Left forelimb (tissue), 1 donor: Measurements from ENCODE around the gene OSTM1.

Experiments
- DNase-seq: peaks from one replicate; pipeline ENCODE4 v3.0.0-alpha.2; 2018; ENCODE audit warnings: low spot score

The OSTM1 gene

DNA sequence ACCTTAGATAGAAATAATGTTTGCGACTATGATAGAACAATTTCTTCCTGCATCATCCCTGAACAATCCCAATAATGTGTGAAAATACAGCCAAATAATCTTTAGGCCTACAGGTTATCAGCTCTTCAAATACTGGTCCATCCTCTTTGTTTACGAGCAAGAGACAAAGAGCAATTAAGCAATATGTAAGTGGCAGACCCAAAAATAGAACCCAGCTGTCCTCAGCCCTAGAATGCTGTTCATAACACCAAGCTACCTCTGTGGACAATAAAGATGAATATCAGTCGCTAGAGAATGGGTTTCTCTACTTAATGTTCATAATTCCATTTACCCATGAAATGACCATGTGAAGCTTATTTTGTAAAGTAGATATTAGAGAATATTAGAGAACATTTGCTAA lies 28.4 kb upstream of the OSTM1 start:
- no peak for DNase-seq

DNA sequence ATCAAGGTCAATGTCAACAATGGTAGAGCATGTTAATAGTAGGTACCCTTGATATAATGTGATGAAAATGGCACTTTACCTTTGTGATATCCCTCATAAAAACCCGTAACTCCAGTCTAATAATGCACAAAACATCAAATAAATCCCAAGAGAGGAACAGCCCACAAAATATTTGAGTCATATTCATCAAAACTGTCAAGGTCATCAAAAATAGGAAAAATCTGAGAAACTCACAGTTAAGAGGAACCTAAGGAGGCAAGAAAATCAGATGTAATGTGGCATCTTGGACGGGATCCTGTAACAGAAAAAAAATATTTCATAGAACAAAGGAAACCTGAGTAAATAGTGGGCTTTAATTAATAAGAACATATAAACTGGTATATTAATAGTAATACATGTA lies 25.5 kb upstream of the OSTM1 start:
- no peak for DNase-seq

DNA sequence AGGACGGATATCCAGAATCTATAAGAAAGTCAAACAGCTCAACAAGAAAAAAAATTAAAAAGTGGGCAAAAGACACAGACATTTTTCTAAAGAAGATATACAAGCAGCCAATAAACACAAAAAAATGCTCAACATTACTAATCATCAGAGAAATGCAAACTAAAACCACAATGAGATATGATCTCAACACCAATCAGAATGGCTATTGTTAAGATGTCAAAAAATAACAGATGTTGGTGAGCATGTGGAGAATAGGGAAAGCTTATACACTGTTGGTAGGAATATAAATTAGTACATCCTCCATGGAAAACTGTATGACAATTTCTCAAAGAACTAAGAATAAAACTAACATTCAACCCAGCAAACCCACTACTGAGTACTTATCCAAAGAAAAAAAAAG lies 23.3 kb upstream of the OSTM1 start:
- DNase-seq, result no peak

DNA sequence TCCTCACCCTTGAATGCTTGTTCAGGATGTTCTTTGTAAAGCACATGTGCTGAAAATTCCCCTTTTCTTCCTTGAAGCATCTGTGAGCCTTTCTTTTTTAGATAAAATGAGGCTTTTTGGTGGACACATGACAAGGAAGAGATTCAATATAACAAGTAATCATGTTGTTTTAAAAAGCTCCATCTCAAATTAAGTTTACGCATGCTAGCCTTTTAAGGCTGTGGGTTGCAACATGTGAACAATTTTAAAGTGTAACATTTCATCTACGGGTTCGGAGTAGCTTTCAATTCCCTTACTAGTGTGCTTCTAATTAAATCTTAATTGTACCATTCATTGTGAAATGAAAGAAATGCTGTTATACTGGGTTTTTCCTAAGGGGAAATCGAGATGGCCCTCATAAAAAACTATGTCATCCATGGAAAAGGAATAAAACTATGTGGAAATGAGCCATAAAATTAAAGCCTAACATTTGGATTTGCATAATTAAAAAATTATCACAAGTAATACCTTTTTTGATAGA lies 19.3 kb upstream of the OSTM1 start:
- no peak for DNase-seq

DNA sequence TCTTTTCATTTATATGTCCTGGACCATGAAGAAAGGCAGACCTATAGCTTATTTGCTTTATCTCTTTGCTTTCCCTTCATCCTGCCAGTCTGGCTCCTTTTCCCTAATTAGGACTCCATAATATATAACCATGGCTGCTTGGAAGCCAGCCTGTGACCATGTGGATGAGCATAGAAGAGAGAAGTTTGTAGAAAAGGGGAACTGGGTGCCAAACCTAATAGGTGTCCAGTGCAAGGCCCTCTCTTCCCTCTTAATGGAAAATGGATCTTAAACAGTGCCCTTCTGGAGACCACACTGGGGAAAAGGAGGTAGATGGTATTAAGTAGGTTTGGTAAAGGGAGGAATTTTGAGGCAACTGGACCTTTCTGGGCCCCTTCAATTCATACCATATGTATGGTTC lies 16.7 kb upstream of the OSTM1 start:
- no peak for DNase-seq

DNA sequence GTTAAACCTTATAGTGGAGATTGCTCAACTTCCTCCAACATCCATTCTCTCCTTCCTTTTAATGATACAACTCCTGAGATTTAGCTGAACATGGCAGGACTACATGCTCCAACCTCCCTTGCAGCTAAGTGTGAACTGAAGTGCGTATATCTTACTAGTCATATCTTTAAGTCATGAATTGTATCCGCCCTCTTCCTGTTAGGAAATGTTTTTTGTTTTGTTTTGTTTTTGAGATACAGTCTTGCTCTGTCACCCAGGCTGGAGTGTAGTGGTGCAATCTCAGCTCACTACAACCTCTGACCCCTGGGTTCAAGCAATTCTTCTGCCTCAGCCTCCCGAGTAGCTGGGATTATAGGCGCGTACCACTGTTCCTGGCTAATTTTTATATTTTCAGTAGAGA lies 8.8 kb upstream of the OSTM1 start:
- no peak for DNase-seq

DNA sequence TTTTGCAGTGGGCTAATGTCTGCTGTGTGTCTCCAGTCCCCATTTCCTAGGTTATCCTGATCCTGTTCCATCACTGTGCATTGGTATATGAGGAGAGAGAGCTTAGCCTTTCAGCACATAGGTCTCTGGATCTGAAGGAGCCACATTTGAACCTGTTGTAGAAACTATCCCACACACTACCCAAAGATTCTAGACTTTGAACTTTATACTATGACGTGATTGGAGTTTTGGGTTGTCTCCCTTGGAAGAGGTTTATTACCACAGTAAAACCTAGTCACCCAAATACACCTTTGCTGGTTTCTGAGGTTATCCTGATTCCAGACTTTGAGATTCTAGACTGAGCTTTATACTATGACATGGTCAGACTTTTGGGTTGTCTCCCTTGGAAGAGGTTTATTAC lies 8.0 kb upstream of the OSTM1 start:
- DNase-seq, result no peak

DNA sequence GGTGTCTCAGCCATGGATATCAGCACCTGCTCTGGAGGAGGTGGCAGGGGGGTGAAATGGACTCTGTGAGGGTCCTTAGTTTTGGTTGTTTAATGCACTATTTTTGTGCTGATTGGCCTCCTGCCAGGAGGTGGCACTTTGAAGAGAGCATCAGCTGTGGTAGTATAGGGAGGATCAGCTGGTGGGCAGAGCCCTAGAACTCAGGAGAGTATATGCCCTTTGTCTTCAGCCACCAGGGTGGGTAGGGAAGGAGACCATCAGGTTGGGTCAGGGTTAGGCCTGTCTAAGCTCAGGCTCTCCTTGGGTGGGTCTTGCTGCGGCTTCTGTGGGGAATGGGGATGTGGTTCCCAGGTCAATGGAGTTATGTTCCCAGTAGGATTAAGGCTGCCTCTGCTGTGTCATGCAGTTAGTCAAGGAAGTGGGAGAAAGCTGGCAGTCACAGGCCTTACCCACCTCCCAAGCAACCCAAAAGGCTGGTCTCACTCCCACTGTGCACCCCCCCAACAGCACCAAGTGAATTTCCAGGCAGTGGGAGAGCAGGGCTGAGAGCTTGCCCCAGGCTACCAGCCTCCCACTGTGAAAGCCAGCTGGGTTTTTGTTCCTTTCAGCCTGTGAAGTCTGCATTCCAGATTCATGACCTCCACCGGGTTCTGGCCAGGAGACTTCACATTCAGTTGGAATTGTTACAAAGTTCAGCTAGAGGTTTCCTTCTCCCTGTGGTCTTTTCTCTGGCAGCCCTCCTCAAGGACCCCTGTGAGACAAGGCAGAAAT lies 5.7 kb upstream of the OSTM1 start:
- DNase-seq, result no peak

DNA sequence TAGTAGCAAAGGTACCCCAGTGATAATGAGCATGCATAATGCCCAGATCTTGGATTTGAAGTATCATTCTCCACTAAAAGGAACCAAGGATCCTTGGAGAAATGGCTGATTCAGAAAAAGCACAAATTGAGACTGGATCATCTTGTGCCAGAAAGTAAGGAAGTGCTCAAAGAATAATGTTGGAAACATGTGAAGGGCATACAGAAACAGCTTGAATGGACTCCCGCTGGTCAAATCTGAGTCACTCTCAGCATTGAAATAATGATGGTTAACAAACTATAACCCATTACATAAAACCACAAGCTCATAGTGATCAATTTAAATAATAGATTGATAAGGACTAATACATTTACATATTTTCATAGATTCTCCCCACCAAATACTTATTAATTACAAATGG lies 3.6 kb upstream of the OSTM1 start:
- no peak for DNase-seq

DNA sequence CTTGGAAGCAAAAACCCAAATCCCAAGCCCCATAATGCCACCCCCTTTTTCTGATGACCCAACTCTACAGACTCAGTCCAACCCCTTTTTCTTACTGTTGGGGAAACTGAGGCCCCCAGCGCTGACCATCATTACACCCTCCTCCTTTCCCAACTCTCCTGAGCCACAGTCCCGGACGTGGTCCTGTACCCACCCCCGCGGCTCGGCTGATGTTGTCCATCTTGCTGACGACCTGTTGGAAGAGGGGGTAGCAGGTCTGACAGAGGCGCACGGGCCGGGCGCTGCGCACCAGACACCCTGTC lies 533 bp downstream of the OSTM1 start:
- no peak for DNase-seq

DNA sequence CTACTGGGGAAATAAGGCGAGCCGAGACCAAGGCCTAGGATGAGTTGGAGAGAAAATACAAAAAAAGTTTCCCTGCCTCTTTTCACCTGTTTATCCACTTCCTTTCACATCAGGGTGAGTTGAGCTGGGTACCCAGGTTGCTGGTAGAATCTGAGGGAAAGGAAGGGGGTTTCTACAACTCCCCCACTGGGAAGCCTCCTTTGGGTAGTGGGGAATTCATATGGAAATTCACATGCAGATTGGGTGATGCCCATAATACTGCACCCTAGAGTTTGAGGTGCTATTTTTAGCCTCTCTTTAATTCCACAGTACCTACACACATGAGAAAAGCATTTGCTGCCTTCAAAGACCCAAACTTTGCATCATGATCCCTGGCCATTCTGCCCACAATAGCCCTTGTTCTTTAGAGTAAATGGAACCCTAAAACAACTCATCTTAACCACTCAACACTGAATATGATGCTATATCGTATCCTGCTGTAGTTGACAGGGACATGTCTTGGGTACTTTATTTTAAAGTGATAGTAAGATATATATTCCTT lies 2.7 kb downstream of the OSTM1 start:
- no peak for DNase-seq

DNA sequence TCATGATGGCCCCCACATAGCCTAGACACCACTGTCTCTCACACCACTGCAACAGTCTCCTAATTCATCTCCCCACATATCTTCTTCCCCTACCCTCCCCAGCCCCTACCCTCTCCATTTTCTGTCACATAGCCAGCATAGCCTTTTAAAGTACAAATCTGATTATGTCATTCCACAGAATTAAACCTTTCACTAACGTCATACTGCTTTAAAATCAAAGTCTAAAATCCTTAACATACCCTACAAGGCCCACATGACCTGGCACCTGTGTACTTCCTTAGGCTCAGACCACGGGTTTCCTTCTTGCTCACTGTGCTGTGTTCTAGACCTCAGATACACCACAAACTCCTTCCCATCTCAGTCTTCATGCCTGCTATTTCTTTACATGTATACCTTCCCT lies 5.9 kb downstream of the OSTM1 start:
- no peak for DNase-seq

DNA sequence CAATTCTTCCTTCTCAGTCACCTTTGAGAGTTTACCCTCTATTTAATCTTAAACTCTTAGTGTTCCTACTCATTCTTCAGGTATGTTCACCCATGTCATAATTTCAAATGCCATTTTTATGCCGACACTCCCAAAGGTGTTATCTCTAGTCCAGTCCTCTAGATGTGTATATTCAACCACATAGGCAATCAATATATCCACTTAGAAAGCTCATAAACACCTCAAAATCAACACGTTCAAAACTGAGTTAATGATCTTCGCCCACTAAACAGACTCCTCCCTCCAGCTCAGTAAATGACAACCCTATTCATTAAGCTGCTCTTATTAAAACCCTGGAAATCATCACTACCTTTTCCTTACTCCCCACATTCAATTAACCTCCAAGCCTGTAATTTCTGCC lies 6.4 kb downstream of the OSTM1 start:
- DNase-seq, result no peak

DNA sequence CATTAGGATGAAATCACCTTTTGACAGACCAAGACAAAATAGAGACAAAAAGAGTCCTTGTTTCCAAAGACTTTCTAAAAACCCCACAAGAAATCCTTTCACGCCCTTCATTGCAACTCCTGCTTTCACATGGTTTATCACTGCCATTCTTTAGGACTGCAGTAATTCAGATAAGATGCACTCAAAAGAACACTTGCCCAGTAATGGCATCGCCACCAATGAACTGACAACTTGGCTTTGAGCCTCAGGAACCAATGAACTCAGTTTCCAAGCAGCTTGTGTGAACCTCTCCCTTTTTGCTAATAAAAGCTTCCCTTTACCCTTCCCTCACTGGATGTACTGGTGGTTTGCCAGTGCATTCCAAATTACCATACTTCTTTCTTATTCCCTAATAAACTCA lies 21.8 kb downstream of the OSTM1 start:
- DNase-seq, result no peak

DNA sequence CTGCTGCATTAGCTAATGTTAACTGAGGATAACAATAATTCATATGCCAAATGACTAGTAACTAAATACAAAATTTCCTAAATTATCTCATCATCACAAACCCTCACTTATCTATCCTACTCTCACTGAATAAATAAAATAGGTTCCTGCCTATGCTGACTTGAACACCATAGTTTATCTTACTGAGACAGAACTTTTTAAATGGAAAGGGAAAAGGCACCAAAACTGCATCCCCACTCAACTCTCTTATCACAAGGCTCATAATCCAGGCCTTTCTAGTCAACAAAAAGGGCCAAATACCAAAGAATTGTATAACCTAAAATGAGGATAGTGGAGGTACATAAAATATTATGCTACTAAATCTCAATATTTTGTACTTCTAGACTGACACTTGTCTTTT lies 23.1 kb downstream of the OSTM1 start:
- no peak for DNase-seq

DNA sequence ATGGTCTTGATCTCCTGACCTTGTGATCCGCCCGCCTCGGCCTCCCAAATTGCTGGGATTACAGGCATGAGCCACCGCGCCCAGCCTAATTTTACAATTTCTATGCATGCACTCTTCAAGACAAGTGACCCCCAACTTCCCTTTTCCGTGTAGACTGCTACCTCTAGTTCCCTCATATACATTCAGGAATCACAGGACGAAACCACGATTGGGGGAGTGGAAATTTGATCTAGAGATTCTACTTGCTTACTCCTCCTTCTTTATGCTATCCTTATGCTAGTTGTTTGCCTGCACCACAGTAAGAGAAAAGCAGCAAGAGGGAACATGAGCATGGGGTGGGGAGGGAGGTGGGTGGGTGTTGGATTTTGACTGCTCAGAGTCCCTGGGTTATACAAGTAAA lies 34.9 kb downstream of the OSTM1 start:
- no peak for DNase-seq

DNA sequence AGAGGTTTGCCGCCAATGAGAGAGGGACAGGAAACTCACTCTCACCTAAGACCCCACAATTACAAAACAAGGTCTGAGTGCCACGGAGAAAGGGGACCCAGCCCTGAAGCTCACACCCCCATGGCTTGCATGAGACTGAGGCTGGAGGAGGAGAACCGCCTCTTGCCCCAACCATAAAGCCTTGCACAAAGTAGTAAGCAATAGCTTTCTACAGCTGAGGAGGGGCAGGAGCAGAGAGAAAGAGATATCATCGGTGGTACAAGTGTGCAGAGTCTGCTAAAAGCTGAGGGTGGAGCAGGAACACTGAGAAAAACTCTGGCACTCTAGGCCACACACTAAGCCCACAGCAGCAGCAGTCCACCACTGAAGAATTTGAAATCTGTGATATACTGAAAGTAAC lies 37.7 kb downstream of the OSTM1 start:
- no peak for DNase-seq

DNA sequence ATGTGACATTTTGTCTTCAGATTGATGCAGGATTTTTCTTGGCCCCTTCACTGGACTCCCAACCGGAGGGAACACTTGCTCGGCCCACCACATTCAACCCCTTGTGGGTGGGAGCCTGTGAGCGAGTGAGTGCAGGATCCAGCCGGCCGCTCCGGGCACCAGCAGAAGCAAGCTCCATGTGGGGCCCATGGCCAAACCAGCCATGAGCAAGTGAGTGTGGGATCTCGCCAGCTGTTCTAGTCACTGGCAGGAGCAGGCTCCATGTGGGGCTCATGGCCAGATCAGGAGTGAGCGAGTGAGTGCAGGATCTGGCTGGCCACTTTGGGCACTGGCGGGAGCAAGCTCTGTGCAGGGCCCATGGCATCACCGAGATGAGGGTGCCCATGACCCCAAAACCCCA lies 42.6 kb downstream of the OSTM1 start:
- DNase-seq, result no peak

DNA sequence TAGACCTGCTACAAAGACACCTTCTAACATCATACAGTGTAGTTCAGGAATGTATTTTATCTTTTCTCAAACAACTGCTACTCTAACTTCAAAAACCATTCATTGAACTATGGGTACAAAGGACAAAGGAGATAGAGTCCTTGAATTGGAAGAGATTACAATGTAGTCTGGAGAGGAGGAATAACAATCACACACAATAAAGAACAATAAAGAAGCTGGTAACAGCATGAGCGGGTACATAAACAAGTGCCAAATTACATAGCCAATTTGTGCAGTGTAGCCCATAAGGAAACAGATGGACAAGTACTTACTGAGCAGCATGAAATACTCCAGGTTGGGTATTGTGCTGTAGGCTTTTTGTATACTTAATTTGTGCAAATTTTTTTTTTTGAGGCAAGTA lies 44.3 kb downstream of the OSTM1 start:
- no peak for DNase-seq

DNA sequence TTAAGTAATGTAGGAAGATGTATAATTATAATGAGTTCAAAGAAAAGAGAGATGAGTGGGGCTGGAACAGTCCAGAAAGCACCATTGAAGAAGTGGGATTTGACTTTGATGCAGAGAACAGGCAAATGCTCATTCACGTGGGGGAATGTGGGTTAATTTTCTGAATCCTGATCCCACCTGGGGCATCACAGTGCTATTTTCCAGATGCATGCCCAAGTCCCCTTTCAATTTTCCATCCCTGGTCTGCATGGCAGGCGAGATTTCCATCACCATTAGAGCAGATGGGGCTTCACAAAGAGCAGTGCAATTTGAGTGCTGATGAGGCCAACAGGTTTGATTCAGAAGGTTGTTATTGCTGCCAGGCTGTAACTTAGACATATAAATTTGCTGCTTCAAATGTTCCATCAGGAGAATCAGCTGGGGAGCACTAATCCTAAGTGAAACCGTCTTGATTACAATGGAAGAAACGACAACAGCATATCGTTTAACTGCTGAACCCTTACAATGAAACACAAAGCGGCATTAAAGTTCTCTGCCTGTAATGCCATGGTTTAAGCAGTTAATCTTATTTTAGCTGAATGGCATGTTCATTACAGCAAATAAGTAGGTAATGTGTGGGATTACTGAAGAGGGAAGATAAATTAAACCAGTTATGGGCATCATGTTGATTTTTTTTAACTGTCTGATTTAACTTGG lies 45.2 kb downstream of the OSTM1 start:
- DNase-seq, result no peak

DNA sequence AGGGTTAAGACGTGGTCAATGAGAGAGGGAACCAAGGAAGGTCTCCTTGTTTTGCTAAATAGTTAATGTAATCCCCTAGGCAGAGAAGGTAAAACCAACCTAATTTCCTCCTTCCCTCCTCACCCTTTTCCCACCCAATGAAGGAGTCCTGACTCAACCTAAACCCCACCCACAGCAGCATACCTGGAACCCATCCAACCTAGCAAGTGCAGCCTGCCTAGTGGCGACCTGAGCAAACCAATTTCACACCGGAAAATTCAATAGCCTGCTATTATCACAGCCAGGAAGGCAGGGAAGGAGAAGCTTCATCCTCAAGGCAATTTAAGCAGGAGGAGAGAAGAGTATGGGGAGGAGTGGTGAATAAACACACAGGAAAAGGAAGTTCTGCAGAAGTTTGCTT lies 46.9 kb downstream of the OSTM1 start:
- DNase-seq, result no peak

DNA sequence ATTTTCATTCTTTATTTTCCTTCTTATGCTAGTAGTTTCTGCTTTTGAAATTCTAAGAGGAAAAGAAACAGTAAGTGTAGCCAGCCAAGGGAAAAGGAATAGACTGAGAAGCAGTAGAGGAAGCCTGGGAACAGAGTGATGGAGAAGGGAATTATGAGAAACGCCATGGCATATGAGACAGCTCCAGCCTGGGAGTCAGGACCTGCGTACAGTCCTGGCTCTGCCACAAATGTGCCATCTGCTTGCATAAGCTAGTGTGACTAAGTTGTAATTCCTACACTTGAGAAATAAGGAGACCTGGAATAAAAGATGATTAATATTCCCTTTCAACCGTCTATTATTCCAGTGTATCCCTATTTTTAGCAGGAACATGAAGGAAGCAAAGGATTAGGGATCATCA lies 47.5 kb downstream of the OSTM1 start:
- DNase-seq, result no peak

DNA sequence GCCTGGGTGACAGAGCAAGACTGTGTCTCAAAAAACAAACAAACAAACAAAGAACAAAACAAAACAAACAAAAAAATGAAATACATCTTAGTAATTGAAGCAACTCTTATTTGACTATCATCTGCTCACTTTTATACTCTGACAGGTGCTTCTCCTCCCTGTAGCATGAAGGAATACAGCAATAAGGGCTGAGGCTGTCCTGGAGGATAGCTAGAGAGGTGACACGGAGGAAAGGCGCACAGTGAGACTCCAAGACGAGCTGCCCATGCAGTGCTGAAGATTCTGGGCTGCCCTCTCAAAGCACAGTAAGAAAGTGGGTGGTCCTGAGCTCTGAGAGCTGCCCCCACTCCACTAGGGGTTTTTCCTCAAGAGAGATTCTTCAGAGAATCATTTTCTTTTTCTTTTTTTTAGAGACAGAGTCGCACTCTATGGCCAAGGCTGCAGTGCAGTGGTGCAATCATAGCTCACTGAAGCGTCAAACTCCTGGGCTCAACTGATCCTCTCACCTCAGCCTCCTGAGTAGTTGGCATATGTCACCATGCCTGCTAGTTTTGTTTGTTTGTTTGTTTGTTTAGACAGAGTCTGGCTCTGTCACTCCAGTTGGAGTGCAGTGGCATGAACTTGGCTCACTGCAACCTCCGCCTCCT lies 50.0 kb downstream of the OSTM1 start:
- no peak for DNase-seq
